Gastroesophageal sphincter (tissue), 3 donors: Measurements from ENCODE around the gene UGP2.

Experiments used
- EP300 ChIP-seq: sonication (generic); formaldehyde crosslinking; IDR thresholded peaks from one replicate; pipeline ENCODE4 v1.6.1; 2017; ENCODE audit warnings: antibody characterized with exemption, mild to moderate bottlenecking
- POLR2A ChIP-seq, 2 donors: fragments of 450-650 bp; IDR thresholded peaks; one replicate each; pipeline ENCODE4 v1.6.1; 2017; ENCODE audit warnings: antibody characterized with exemption in 2 of 2, mild to moderate bottlenecking in 2 of 2, moderate library complexity in 1 of 2
- TF ChIP-seq, protein P1 (sequence below), 4 experiments: fragments of 200-600 bp in 2 of 4; fragments of 450-650 bp in 2 of 4; sonication (generic) in 1 of 4; IDR thresholded peaks; one replicate each; pipeline ENCODE4 v1.5.1; 2017 to 2019; ENCODE audit warnings: antibody characterized with exemption in 4 of 4, mild to moderate bottlenecking in 2 of 4, moderate library complexity in 2 of 4

DNA sequence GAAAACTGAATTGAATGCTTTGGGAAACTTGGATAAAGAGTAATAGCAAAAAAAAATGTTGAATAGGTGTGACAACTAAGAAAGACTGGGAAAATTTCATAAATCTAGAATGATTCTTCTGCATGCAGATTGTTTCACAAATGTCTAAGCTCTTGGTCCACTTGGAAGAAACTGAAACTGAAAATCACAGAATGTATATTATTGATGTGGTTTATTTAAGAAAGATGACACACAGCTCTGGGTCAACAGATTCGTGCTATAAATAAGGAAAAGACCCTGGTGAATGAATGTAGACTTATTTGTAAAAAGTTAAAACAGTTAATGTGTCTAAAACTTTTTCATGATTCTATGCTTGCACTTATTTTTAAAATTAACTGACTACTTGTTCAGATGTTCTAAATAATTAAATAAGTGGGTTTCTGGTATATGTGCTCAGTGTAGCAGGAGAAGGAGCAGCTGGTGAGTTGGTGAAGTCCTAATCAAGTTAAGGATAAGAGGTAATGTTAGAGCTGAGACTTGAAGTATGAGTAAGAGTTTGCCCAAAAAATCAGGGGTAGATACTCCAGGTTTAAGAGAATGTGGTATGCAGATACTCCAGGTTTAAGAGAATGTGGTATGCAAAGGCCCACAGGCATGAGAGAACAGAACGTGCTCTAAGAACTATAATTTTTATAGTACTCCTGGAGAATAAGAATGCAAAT lies 24.5 kb downstream of the UGP2 start:
- TF ChIP-seq, protein P1, sequence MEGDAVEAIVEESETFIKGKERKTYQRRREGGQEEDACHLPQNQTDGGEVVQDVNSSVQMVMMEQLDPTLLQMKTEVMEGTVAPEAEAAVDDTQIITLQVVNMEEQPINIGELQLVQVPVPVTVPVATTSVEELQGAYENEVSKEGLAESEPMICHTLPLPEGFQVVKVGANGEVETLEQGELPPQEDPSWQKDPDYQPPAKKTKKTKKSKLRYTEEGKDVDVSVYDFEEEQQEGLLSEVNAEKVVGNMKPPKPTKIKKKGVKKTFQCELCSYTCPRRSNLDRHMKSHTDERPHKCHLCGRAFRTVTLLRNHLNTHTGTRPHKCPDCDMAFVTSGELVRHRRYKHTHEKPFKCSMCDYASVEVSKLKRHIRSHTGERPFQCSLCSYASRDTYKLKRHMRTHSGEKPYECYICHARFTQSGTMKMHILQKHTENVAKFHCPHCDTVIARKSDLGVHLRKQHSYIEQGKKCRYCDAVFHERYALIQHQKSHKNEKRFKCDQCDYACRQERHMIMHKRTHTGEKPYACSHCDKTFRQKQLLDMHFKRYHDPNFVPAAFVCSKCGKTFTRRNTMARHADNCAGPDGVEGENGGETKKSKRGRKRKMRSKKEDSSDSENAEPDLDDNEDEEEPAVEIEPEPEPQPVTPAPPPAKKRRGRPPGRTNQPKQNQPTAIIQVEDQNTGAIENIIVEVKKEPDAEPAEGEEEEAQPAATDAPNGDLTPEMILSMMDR (IDR thresholded peaks at IDR 0.05) = no peak
- no peak for TF ChIP-seq EP300
- no peak for TF ChIP-seq POLR2A (IDR thresholded peaks at IDR 0.05)
